GM12864 (cell line): ENCODE data around the gene TIGD2.

Source experiments
- DNase-seq: peaks from one replicate; pipeline ENCODE4 v3.0.0-alpha.2; 2011; ENCODE audit warnings: low read depth
- H3K4me3 ChIP-seq: 2 replicates; pipeline ENCODE4 v1.5.1; 2011; ENCODE audit warnings: mild to moderate bottlenecking, low read depth, low read length, control low read depth
- TF ChIP-seq, protein P1 (sequence below): IDR thresholded peaks from 2 replicates; pipeline ENCODE4 v1.5.1; 2011; ENCODE audit warnings: low read depth, mild to moderate bottlenecking, moderate library complexity, low read length, control low read depth, inconsistent platforms; ENCODE audit errors: missing control alignments

TIGD2 gene

DNA sequence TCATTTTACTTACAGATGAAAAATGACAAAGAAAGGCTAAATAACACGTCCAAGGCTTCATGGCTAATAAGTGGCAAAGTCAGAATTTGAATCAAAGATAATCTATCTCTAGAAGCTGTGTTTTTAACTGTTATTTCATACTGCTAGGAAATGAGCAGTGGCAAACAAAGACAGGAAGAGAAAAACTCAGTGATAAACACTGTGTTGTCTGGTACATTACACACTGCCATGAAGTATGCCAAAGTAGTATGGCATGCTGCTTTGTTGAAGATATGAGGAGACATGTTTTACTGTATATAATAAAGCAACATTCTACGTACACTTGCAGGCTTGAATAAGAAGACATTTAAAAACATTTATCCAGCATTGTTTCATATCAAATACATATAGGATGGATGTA, 49.5 kb downstream of the TIGD2 start:
- no peak overlapping the region for H3K4me3 ChIP-seq
- no peak for DNase-seq
- TF ChIP-seq, protein P1, sequence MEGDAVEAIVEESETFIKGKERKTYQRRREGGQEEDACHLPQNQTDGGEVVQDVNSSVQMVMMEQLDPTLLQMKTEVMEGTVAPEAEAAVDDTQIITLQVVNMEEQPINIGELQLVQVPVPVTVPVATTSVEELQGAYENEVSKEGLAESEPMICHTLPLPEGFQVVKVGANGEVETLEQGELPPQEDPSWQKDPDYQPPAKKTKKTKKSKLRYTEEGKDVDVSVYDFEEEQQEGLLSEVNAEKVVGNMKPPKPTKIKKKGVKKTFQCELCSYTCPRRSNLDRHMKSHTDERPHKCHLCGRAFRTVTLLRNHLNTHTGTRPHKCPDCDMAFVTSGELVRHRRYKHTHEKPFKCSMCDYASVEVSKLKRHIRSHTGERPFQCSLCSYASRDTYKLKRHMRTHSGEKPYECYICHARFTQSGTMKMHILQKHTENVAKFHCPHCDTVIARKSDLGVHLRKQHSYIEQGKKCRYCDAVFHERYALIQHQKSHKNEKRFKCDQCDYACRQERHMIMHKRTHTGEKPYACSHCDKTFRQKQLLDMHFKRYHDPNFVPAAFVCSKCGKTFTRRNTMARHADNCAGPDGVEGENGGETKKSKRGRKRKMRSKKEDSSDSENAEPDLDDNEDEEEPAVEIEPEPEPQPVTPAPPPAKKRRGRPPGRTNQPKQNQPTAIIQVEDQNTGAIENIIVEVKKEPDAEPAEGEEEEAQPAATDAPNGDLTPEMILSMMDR, result no peak

DNA sequence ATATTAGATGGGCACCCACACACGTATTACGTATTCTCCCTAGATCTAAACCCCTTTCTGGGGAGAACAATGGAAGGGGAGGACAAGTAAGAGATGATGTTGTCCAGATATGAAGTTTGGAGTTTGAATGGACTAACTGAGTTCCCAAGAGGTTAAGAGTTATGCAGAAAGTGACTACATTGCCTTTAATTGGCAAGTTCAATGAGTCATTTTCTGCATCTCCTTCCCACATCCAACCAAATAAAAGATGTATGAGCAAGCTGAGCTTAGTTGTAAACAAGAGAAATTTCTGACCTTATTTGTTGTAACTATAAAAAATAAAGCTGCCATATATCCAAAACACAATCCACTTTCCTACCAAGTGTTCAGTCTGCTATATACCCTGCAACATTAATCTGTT, 50.5 kb downstream of the TIGD2 start:
- H3K4me3 ChIP-seq, result no peak overlapping the region
- DNase-seq, result no peak
- TF ChIP-seq, protein P1, result no peak

DNA sequence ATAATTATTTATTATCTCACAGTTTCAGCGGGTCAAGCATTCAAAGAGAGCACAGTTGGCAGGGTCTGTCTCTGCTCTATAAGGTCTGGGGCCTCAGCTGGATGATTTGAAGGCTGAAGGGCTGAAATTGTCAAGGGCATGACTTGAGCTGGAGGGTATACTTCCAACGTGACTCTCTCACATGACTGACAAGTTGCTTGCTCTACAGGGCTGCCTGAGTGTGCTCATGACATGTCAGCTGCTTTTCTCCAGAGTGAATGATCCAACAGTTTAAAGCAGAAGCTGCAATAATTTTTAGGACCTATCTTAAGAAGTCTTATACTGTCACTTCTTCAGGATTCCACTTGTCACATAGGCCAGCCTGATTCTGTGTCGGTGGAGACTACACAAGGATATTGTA, 51.2 kb downstream of the TIGD2 start:
- TF ChIP-seq, protein P1, result no peak
- DNase-seq, result no peak
- H3K4me3 ChIP-seq, result no peak overlapping the region

DNA sequence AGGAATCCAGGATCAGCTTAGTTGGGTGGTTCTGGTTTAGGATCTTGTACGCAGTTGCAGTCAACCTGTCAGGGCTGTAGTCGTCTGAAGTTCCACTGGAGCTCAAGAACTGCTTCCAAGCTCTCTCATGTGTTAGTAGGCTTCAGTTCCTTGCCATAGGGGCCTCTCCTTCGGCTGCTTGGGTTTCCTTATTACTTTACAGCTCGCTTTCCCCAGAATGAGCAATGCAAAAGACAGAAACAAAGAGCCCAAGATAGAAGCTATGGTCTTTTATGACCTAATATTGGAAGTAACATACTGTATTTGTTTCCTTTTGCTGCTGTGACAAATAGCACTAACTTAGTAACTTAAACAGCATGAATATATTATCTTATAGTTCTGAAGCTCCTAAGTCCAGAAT, 51.7 kb downstream of the TIGD2 start:
- H3K4me3 ChIP-seq, result no peak overlapping the region
- DNase-seq, result no peak
- TF ChIP-seq, protein P1, result no peak

DNA sequence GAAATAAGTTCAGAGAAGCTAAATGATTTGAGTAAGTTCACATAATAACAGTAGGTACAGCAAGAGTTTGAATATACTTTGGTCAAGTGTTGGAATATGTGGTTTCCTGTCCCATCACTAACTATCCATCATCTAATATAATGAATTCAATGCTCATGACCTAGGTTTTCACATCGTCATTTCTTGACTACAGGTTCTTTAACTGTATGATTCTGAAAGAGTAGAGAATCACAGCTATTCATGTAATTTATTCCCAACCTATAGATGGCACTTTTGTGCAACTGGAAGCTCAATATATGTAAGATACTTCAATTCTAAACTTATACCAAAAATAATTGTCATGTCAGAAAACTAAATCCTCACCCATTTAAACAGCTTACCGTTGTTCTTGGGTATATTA, 53.1 kb downstream of the TIGD2 start:
- no peak for DNase-seq
- no peak overlapping the region for H3K4me3 ChIP-seq
- TF ChIP-seq, protein P1, result no peak
